HCT116 (cell line): ENCODE data around the gene CDK16. TPM values are rescaled to one million over a fixed set of nuclear protein-coding genes. Genes with fewer than 3 reads are reported as not detected.

ENCODE experiments used
- ATAC-seq: fragments of 200-7000 bp; cut with Tn5 transposase; 2 replicates; pipeline ENCODE4 v1.9.1; 2020; ENCODE audit warnings: mild to moderate bottlenecking, moderate library complexity
- BruUV-seq: library from RNA; stranded (reverse); fragments of 400-500 nt; replicated peaks from 2 replicates; lab custom pipeline; 2021; lab: Mats Ljungman, UMichigan
- CTCF ChIA-PET: fragments of 300-600 bp; sonication (Branson Sonifier 250); formaldehyde crosslinking; loops from one replicate; lab custom pipeline; 2021; ENCODE audit warnings: antibody characterized with exemption; lab: Charles Lee
- POLR2A ChIA-PET: fragments of 300-600, 350-600 bp; sonication (Branson Sonifier 250); formaldehyde crosslinking; loops from one replicate; lab custom pipeline; 2021; ENCODE audit warnings: antibody characterized with exemption; lab: Charles Lee
- RAD21 ChIA-PET, 2 experiments: fragments of 300-600 bp; sonication (Branson Sonifier 250); formaldehyde crosslinking; loops; one replicate each; lab custom pipeline; 2023; ENCODE audit warnings: low total read pairs in 2 of 2; ENCODE audit not compliant: uncharacterized antibody in 2 of 2, unreplicated experiment in 2 of 2, low non-redundant PET in 1 of 2; lab: Charles Lee
- DNase-seq: peaks from one replicate; pipeline ENCODE4 v3.0.0-alpha.2; 2010; ENCODE audit warnings: low read depth, low spot score
- H2AFZ ChIP-seq: fragments of 200-600 bp; shearing (Covaris generic), sonication (generic); 2 replicates; pipeline ENCODE4 v1.6.1; 2017; ENCODE audit warnings: low read depth, mixed run types, mixed read lengths, antibody characterized with exemption, low read length; ENCODE audit not compliant: poor library complexity, severe bottlenecking
- H3K27ac ChIP-seq: 2 replicates; pipeline ENCODE4 v1.5.1; 2012; ENCODE audit warnings: low read depth, low read length
- H3K27me3 ChIP-seq: fragments of 200-600 bp; sonication (generic); 2 replicates; pipeline ENCODE4 v1.6.1; 2016; ENCODE audit warnings: mixed run types, low read length, mixed read lengths; ENCODE audit not compliant: insufficient read depth
- H3K36me3 ChIP-seq, 2 experiments: fragments of 200-500 bp in 1 of 2; fragments of 200-600 bp in 1 of 2; sonication (Bioruptor generic) in 1 of 2; sonication (generic) in 1 of 2; 2 replicates each; pipeline versions ENCODE4 v1.5.1 to v1.6.1; 2014 to 2016; ENCODE audit warnings: low read length in 2 of 2, inconsistent platforms in 1 of 2, mixed read lengths in 1 of 2, mixed run types in 1 of 2; ENCODE audit not compliant: insufficient read depth in 2 of 2, control insufficient read depth in 1 of 2
- H3K4me1 ChIP-seq, 2 experiments: fragments of 200-600 bp in 1 of 2; sonication (generic) in 1 of 2; 2 replicates each; pipeline versions ENCODE4 v1.5.1 to v1.6.1; 2012 to 2017; ENCODE audit warnings: low read length in 2 of 2, inconsistent platforms in 1 of 2, mild to moderate bottlenecking in 1 of 2, mixed read lengths in 1 of 2, mixed run types in 1 of 2, moderate library complexity in 1 of 2; ENCODE audit not compliant: insufficient read depth in 2 of 2, control insufficient read depth in 1 of 2
- H3K4me2 ChIP-seq: fragments of 200-600 bp; sonication (generic); 2 replicates; pipeline ENCODE4 v1.6.1; 2017; ENCODE audit warnings: mixed run types, low read length, mixed read lengths
- H3K4me3 ChIP-seq, 2 experiments: fragments of 200-600 bp in 1 of 2; sonication (generic) in 1 of 2; replicated peaks in 1 of 2; 2 replicates each; pipeline ENCODE4 v1.5.1; 2011 to 2016; ENCODE audit warnings: low read length in 2 of 2, control low read depth in 1 of 2, low read depth in 1 of 2, mild to moderate bottlenecking in 1 of 2, mixed read lengths in 1 of 2, mixed run types in 1 of 2
- H3K79me2 ChIP-seq: fragments of 200-600 bp; sonication (generic); 2 replicates; pipeline ENCODE4 v1.6.1; 2017; ENCODE audit warnings: mild to moderate bottlenecking, mixed run types, low read length, moderate library complexity, mixed read lengths; ENCODE audit not compliant: insufficient read depth
- H3K9ac ChIP-seq: fragments of 200-600 bp; sonication (generic); 2 replicates; pipeline ENCODE4 v1.6.1; 2016; ENCODE audit warnings: low read length, mixed read lengths
- H3K9me2 ChIP-seq: fragments of 200-600 bp; sonication (generic), shearing (Covaris generic); 2 replicates; pipeline ENCODE4 v1.6.1; 2017; ENCODE audit warnings: mixed run types, mild to moderate bottlenecking, moderate library complexity; ENCODE audit not compliant: insufficient read depth
- H3K9me3 ChIP-seq, 2 experiments: fragments of 200-500 bp in 1 of 2; fragments of 200-600 bp in 1 of 2; sonication (Bioruptor generic) in 1 of 2; sonication (generic) in 1 of 2; 2 replicates each; pipeline ENCODE4 v1.6.1; 2014 to 2017; ENCODE audit warnings: low read length in 2 of 2, mixed read lengths in 2 of 2, inconsistent platforms in 1 of 2, low read depth in 1 of 2, mild to moderate bottlenecking in 1 of 2, mixed run types in 1 of 2, moderate library complexity in 1 of 2; ENCODE audit not compliant: control insufficient read depth in 1 of 2, insufficient read depth in 1 of 2
- H4K20me1 ChIP-seq: fragments of 200-600 bp; sonication (generic), shearing (Covaris generic); 2 replicates; pipeline ENCODE4 v1.6.1; 2017; ENCODE audit warnings: mixed run types, mild to moderate bottlenecking, moderate library complexity; ENCODE audit not compliant: insufficient read depth
- CEBPB ChIP-seq: IDR thresholded peaks from 2 replicates; pipeline ENCODE4 v1.6.1; 2012; ENCODE audit warnings: low read depth
- CTCF ChIP-seq, 3 experiments: fragments of 200-600 bp in 1 of 3; sonication (generic) in 1 of 3; IDR thresholded peaks in 2 of 3; conservative IDR thresholded peaks in 1 of 3; 2 replicates each; pipeline ENCODE4 v1.5.1; 2012 to 2017; ENCODE audit warnings: low read depth in 2 of 3, low read length in 2 of 3, antibody characterized with exemption in 1 of 3, borderline replicate concordance in 1 of 3, control low read depth in 1 of 3, mild to moderate bottlenecking in 1 of 3, mixed read lengths in 1 of 3, mixed run types in 1 of 3, moderate library complexity in 1 of 3; ENCODE audit not compliant: insufficient read depth in 1 of 3
- ELF1 ChIP-seq: IDR thresholded peaks from 2 replicates; pipeline ENCODE4 v1.6.1; 2012; ENCODE audit warnings: low read depth, borderline replicate concordance
- EZH2 ChIP-seq: fragments of 200-600 bp; sonication (generic); IDR thresholded peaks from 2 replicates; pipeline ENCODE4 v1.6.1; 2017; ENCODE audit warnings: antibody characterized with exemption, mixed run types
- FOSL1 ChIP-seq: IDR thresholded peaks from 2 replicates; pipeline ENCODE4 v1.6.1; 2012; ENCODE audit warnings: low read depth
- JUND ChIP-seq: IDR thresholded peaks from 2 replicates; pipeline ENCODE4 v1.6.1; 2012
- RAD21 ChIP-seq: IDR thresholded peaks from 2 replicates; pipeline ENCODE4 v1.6.1; 2012; ENCODE audit warnings: low read depth, mild to moderate bottlenecking
- REST ChIP-seq: IDR thresholded peaks from 2 replicates; pipeline ENCODE4 v1.6.1; 2012; ENCODE audit warnings: low read depth
- YY1 ChIP-seq: IDR thresholded peaks from 2 replicates; pipeline ENCODE4 v1.6.1; 2011; ENCODE audit warnings: low read length, low read depth, moderate library complexity, mild to moderate bottlenecking; ENCODE audit not compliant: insufficient replicate concordance; ENCODE audit errors: extremely low read depth
- ZFX ChIP-seq: fragments of 450-650 bp; IDR thresholded peaks from 2 replicates; pipeline ENCODE4 v1.6.1; 2017
- intact Hi-C: fragments of 100-400 bp; cut with micrococcal nuclease; formaldehyde crosslinking; loops from 2 replicates; pipeline ENCODE4 v1.10.0; 2022
- total RNA-seq: library from RNA; stranded (reverse); gene quantifications from one replicate; pipeline ENCODE4 v1.2.1, GENCODE V29; 2021; ENCODE audit not compliant: unreplicated experiment
- TF ChIP-seq, protein P1 (sequence below): IDR thresholded peaks from 2 replicates; pipeline ENCODE4 v1.6.1; 2012
- TF ChIP-seq, protein P2 (sequence below): IDR thresholded peaks from 2 replicates; pipeline ENCODE4 v1.6.1; 2012

CDK16 gene
- total RNA-seq, 1 experiment from 2014 or later = 131 TPM

DNA sequence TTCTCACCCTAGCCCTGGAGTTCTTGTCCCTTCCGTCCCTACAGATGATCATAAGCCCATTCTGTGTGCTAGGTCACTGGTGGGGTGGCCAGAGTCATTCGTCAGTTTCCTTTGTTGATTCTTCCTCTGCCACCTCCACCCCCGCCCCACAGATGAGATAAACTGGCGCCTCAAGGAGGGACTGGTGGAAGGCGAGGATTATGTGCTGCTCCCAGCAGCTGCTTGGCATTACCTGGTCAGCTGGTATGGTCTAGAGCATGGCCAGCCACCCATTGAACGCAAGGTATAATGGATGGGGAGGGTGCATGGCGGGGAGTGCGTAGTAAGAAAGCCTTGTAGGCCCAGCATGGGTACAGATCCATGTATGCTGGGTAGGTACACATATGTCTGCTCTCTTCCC lies 20.7 kb downstream of the CDK16 start:
- intact Hi-C loops = loop anchor here (10.0 kb wide), 1 partner anchor 56 kb away; no protein-coding TSS in a partner anchor
- RAD21 ChIA-PET = no interaction called here
- peaks cover 0 to 3% of the 10 kb centered on the region in 2 experiments; a peak in 2 of 4 replicates for H3K4me1 ChIP-seq
- no peak overlapping the region for H3K9ac ChIP-seq
- H3K27ac ChIP-seq = no peak overlapping the region
- peaks cover 31% of the 10 kb centered on the region for H3K79me2 ChIP-seq
- ATAC-seq (no peak), DNase-seq (no peak)
- H3K36me3 ChIP-seq = no peaks in the 10 kb centered on the region; a peak in 1 of 4 replicates
- TF ChIP-seq, protein P1, sequence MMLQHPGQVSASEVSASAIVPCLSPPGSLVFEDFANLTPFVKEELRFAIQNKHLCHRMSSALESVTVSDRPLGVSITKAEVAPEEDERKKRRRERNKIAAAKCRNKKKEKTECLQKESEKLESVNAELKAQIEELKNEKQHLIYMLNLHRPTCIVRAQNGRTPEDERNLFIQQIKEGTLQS = no peak
- no peak for TF ChIP-seq REST
- no peak for TF ChIP-seq ELF1
- TF ChIP-seq CTCF (IDR thresholded peaks at IDR 0.05 in 2 of 3, conservative IDR thresholded peaks at IDR 0.05 in 1 of 3; ENCODE audit: borderline replicate concordance in 1 of 3, insufficient read depth in 1 of 3, low read depth in 2 of 3, low read length in 2 of 3) = no peak
- TF ChIP-seq CEBPB = no peak
- TF ChIP-seq RAD21 = no peak
- TF ChIP-seq JUND = no peak
- TF ChIP-seq, protein P2, sequence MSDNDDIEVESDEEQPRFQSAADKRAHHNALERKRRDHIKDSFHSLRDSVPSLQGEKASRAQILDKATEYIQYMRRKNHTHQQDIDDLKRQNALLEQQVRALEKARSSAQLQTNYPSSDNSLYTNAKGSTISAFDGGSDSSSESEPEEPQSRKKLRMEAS = no peak
- no peak for TF ChIP-seq ZFX
- no peak for TF ChIP-seq EZH2
- no peak for TF ChIP-seq FOSL1
- no peak for TF ChIP-seq YY1
- no peak overlapping the region for H3K4me3 ChIP-seq
- no peak overlapping the region for H2AFZ ChIP-seq
- BruUV-seq = no TSS peak
- POLR2A ChIA-PET = no interaction called here
- H3K9me3 ChIP-seq = no peaks in the 10 kb centered on the region
- CTCF ChIA-PET = no interaction called here
- no peaks in the 10 kb centered on the region for H3K9me2 ChIP-seq
- H3K4me2 ChIP-seq = no peak overlapping the region
- H4K20me1 ChIP-seq = no peaks in the 10 kb centered on the region
- no peaks in the 10 kb centered on the region for H3K27me3 ChIP-seq
